Measurements from ENCODE around the gene AKAP7. TPM values are rescaled to one million over a fixed set of nuclear protein-coding genes. Genes with fewer than 3 reads are reported as not detected.
"Not testable (repeated sequence)": the region's sequence is repeated elsewhere in the genome, so short reads cannot be mapped to it uniquely, and the experiment has no call there.

Gene AKAP7
- total RNA-seq, 2 experiments from 2014 or later: 6.2 to 6.5 TPM

- no peak overlapping the region for H3K4me3 Mint-ChIP-seq
- CTCF ChIA-PET: no interaction called here
Observed at GRCh38 chr6:131295081-131295480, 159.8 kb downstream of the AKAP7 start.

GRCh38 chr6:131300826-131301225 is 165.6 kb downstream of the AKAP7 start:
- POLR2A ChIA-PET; ATAC-seq; H3K4me1 Mint-ChIP-seq (ENCODE audit: low read depth); H3K4me3 Mint-ChIP-seq; intact Hi-C loops (cut with micrococcal nuclease); H3K9me3 Mint-ChIP-seq; H3K27ac Mint-ChIP-seq; DNase-seq; H3K27me3 Mint-ChIP-seq; CTCF ChIA-PET; H3K36me3 Mint-ChIP-seq (ENCODE audit: low read depth): not testable (repeated sequence)

More at GRCh38 chr6:131295081-131295480, 159.8 kb downstream of the AKAP7 start:
- no peak overlapping the region for H3K27ac Mint-ChIP-seq
- H3K36me3 Mint-ChIP-seq (ENCODE audit: low read depth): peaks cover 2% of the 10 kb centered on the region
- no peak for DNase-seq
- intact Hi-C loops (cut with micrococcal nuclease): no loop called here
- H3K4me1 Mint-ChIP-seq (ENCODE audit: low read depth): peaks cover 16% of the 10 kb centered on the region
- H3K27me3 Mint-ChIP-seq: no peaks in the 10 kb centered on the region
- POLR2A ChIA-PET: no interaction called here
- no peak for ATAC-seq
- no peak for TF ChIP-seq CTCF (IDR thresholded peaks at IDR 0.05)
- no peaks in the 10 kb centered on the region for H3K9me3 Mint-ChIP-seq

- H3K4me1 Mint-ChIP-seq (ENCODE audit: low read depth): peaks cover 8% of the 10 kb centered on the region
- H3K36me3 Mint-ChIP-seq (ENCODE audit: low read depth): peaks cover 3% of the 10 kb centered on the region
- TF ChIP-seq CTCF (IDR thresholded peaks at IDR 0.05): no peak
- no peak overlapping the region for H3K27ac Mint-ChIP-seq
- no peaks in the 10 kb centered on the region for H3K9me3 Mint-ChIP-seq
- DNase-seq (no peak), ATAC-seq (no peak)
- ChIA-PET CTCF (no interaction called here), POLR2A (no interaction called here)
- intact Hi-C loops (cut with micrococcal nuclease): no loop called here
- H3K27me3 Mint-ChIP-seq: no peaks in the 10 kb centered on the region
- H3K4me3 Mint-ChIP-seq: no peak overlapping the region
Observed at GRCh38 chr6:131303338-131303930, 168.2 kb downstream of the AKAP7 start.

- POLR2A ChIA-PET: no interaction called here
- Mint-ChIP-seq H3K27ac (no peak overlapping the region), H3K4me1 (ENCODE audit: low read depth) (peaks cover 8% of the 10 kb centered on the region), H3K9me3 (peaks cover 7% of the 10 kb centered on the region), H3K36me3 (ENCODE audit: low read depth) (peaks cover 12% of the 10 kb centered on the region), H3K27me3 (no peaks in the 10 kb centered on the region), H3K4me3 (no peak overlapping the region)
- intact Hi-C loops (cut with micrococcal nuclease): no loop called here
- ATAC-seq: no peak
- CTCF ChIA-PET: interaction anchor here (0.9 kb wide), 1 partner anchor 58 kb away, joined by 3 read pairs; no protein-coding TSS in a partner anchor
- TF ChIP-seq CTCF (IDR thresholded peaks at IDR 0.05): no peak
- no peak for DNase-seq
Observed at GRCh38 chr6:131305037-131305850, 170.0 kb downstream of the AKAP7 start.

GRCh38 chr6:131309437-131309836 is 174.2 kb downstream of the AKAP7 start:
- DNase-seq: no peak
- no peaks in the 10 kb centered on the region for H3K27me3 Mint-ChIP-seq
- H3K4me3 Mint-ChIP-seq: no peak overlapping the region
- H3K4me1 Mint-ChIP-seq (ENCODE audit: low read depth): no peaks in the 10 kb centered on the region
- no peak overlapping the region for H3K27ac Mint-ChIP-seq
- intact Hi-C loops (cut with micrococcal nuclease): no loop called here
- peaks cover 11% of the 10 kb centered on the region for H3K36me3 Mint-ChIP-seq (ENCODE audit: low read depth)
- no peak for ATAC-seq
- CTCF ChIA-PET: no interaction called here
- POLR2A ChIA-PET: no interaction called here
- TF ChIP-seq CTCF (IDR thresholded peaks at IDR 0.05): no peak
- peaks cover 13% of the 10 kb centered on the region for H3K9me3 Mint-ChIP-seq

Data from activated CD8-positive, alpha-beta T cell treated with anti-CD3 and anti-CD28 coated beads for 36 hours (primary cell).